SIG-M5 (cell line): Measurements from ENCODE around the gene ZMIZ2.

Experiments used
- DNase-seq: peaks from one replicate; lab custom pipeline; 2025; lab: John Stamatoyannopoulos, UW

Gene ZMIZ2

DNA sequence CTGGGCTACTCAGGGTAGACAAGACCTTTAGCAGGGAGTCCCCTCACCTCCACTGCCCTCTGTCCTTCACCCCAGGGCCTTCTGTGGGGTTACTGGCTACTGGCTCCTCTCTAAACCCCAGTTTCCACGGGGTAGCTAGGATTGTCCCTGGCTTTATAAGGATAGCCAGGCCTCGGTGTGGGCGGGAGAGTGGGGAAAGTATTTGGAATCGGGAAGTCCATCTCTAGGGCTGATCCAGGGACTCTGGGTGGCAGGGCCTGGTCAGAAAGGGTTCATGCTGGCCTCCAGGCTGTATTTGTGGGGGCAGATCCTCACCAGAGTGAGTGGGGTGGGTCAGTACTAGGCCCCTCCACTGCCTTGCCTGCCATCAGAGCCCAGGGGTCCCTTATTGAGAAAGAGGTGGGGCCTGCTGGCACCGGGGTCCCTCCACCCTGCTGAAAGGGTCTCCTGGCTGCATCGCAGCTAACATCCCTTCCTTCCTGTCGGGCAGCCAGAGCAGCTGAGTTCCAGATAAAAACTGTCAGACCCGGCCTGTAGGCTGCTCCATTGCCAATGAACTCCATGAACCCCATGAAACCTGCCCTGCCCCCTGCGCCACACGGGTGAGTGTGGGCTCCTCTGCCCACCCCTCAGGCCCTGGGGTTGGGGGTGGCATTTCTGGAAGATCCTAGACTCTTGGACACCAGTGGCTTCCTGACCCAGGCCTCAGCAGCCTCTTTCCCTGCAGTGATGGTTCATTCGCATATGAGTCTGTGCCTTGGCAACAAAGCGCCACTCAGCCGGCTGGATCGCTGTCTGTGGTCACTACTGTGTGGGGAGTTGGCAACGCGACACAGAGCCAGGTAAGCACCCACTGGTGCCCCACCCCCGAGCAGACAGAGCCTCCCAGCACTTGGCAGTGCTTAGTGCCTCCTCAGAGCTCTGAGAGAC is 7.3 kb downstream of the ZMIZ2 start:
- no peak for DNase-seq

DNA sequence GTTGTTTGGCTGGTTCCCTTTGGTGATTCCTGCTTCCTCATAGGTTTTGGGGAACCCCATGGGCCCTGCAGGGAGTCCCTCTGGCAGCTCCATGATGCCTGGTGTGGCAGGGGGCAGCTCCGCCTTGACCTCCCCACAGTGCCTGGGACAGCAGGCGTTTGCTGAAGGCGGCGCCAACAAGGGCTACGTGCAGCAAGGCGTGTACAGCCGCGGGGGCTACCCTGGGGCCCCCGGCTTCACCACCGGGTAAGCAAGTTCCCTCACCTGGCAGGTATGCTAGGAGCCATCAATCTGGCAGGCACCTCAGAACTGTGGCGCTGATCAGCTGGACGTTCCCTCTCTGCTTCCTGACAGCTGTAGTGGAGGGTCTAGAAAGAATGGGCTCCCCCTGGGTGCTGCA is 8.3 kb downstream of the ZMIZ2 start:
- DNase-seq, result no peak

- DNase-seq, result no peak
Observed at GRCh38 chr7:44757311-44757710, 8.7 kb downstream of the ZMIZ2 start.

GRCh38 chr7:44757739-44758138 is 9.1 kb downstream of the ZMIZ2 start:
- no peak for DNase-seq

DNA sequence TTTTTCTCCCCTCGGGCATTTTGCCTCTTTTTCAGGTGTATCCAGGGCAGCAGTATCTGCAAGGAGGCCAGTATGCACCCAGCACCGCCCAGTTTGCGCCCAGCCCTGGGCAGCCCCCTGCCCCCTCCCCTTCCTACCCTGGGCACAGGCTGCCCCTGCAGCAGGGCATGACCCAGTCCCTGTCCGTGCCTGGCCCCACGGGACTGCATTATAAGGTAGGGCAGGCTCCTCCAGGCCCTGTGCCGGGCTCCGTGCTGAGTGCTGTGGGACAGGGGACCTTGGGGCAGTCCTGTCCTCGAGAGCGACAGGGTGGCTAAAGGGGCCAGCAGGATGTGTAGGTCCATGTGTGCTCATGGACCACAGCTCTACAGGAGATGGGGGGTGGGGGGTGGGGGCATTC is 10.6 kb downstream of the ZMIZ2 start:
- no peak for DNase-seq

DNA sequence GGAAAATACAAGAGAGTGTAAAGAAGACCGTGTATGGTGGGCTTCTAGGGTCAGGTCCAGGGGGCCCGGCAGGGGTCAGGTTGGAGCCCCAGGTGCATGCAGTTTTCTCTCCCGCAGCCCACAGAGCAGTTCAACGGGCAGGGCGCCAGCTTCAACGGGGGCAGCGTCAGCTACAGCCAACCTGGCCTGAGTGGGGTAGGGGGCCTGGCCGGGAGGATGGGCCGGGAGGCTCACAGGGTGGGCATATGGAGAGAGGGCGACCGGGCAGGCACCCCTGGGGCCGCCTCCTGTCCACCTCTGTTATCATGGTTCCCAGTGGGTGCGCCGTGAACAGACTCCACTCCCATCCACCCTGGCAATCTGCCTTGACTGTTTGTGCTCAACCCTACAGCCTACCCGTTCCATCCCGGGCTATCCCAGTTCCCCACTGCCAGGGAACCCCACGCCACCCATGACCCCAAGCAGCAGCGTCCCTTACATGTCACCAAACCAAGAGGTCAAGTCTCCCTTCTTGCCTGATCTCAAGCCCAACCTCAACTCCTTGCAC is 11.5 kb downstream of the ZMIZ2 start:
- no peak for DNase-seq

DNA sequence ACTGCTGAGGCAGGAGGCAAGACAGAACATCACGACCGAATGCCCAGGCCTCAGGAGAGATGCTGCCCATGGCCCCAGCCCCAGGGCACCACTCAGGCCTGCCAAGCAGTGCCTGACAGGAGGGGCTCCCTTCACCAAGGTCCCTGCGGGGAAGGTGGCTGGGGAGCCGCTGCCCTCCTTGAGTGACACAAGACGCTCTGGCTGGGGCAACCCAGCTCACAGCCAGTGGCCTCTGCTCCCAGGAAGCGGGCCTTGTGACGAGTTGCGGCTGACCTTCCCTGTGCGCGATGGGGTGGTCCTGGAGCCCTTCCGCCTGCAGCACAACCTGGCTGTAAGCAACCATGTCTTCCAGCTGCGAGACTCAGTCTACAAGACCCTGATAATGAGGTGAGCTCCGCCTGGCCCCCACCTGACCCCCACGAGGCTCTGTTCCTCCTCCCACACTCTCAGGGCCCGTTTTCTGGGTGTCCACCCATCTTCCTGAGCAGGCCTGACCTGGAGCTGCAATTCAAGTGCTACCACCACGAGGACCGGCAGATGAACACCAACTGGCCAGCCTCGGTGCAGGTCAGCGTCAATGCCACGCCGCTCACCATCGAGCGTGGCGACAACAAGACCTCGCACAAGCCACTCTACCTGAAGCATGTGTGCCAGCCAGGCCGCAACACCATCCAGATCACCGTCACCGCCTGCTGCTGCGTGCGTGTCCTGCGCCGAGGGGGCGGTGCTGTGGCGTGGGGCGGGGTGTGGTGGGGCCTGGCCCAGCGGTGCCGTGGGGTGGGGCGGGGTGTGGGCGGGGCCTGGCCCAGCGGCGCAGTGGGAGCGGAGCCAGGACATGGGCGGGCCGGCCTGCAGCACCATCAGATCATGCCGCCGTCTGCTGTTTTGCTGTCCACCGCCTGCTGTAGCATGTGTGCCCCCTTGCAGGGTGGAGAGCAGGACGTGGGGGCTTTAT is 12.8 kb downstream of the ZMIZ2 start:
- no peak for DNase-seq

- DNase-seq, result no peak
Observed at GRCh38 chr7:44762300-44762699, 13.7 kb downstream of the ZMIZ2 start.

DNA sequence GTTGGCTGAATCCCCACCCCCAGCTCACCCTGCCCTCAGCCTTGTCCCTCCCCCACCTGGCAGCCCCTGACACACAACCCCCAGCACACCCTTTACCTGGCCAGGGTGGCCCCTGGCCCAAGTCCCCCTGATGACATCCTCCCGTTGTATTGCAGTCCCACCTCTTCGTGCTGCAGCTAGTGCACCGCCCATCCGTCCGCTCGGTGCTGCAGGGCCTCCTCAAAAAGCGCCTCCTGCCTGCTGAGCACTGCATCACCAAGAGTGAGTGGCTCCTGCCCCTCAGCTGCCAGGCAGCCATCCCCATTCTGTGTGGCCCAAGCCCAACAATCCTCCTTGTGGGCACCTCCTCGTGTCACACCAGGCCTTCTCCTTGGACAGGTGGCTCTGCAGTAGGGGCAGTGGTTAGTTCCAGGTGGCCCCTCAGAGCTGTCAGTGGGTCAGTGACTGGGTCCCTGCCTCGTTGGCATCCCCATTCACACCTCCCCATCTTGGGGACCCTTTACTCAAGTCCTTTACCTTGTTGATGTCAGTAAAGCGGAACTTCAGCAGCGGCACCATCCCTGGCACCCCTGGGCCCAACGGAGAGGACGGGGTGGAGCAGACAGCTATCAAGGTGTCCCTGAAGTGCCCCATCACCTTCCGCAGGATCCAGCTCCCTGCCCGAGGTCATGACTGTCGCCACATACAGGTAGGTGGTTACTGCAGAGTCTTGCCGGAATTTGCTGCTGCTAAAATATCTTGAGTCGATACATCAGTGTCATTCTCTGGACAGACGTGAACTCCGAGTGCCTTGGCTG is 14.3 kb downstream of the ZMIZ2 start:
- DNase-seq, result no peak

DNA sequence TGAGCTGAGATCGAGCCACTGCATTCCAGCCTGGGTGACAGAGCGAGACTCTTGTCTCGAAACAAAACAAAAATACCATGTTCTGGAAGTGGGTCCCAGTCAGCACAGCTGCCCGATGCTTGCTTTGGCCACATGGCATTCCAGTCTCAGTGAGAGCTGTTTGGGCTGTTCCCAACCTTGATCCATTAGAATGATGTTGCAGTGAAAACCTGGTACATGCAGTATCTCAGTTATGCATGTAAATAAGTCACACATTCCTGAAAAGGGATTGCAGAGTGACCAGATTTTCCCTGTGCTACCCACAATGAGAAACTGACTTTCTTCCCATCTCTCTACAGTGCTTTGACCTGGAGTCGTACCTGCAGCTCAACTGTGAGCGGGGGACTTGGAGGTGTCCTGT is 15.4 kb downstream of the ZMIZ2 start:
- DNase-seq, result no peak

DNA sequence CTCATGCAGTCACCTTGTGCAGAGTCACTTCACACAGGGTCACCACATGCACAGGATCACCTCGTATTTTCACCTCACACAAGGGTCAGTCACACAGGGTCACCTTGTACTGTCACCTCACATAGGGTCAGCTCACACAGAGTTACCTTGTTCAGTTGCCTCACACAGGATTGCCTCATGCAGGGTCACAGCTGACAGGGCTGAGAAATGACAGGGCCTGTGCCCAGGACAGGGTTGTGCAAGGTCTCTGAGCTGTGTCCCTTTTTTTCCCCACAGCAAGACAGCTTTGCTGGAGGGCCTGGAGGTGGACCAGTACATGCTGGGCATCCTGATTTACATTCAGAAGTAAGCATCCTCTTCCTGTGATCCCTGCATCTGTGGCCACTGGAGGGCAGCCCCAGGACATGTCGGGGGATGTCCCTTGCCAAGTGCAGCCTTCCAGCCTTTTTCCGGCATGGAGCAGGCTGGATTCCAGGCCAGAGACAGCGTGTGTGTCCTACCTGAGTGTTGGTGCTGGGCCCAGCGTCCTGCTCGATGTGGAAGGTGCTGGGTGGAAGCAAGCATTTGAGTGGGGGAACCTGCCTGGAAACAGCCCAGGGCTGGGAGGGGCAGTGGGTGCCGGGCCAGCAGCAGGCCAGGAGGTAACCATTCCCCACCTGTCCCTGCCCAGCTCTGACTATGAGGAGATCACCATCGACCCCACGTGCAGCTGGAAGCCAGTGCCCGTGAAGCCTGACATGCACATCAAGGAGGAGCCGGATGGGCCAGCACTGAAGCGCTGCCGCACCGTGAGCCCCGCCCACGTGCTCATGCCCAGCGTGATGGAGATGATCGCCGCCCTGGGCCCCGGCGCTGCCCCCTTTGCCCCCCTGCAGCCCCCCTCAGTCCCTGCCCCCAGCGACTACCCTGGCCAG is 16.3 kb downstream of the ZMIZ2 start:
- DNase-seq, result no peak

DNA sequence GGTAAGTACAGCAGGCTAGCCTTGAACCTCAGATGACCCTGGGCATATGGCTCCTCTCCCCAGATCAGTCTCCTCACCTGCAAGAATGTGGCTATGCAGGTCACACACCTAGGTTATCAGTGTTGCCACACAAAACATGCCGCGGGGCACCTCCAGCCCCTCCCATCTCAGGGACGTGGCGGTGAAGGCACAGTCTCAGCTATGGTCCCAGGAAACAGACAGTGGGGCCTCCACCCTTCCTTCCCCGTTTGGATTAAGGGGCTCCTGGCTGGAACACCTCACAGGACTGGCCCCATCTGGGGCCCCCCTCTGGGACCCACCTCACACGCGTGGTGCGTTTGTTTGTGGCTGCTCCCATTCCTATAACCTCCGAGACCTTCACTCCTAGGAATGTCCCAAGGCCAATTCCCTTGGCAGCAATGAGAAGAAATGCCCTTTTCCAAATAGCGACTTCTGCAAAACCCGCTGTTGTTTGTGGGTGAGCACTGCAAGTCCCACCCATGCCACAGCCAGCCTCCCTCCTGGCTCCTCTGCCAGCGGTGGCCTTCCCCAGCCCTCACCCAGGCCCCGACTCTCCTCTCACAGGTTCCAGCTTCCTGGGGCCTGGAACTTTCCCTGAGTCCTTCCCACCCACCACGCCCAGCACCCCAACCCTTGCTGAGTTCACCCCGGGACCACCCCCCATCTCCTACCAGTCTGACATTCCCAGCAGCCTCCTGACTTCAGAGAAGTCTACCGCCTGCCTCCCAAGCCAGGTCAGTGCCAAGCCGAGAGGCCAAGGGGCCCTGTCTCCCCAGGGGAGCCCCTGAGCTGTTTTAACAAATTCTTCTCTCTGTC is 17.1 kb downstream of the ZMIZ2 start:
- DNase-seq, result no peak

DNA sequence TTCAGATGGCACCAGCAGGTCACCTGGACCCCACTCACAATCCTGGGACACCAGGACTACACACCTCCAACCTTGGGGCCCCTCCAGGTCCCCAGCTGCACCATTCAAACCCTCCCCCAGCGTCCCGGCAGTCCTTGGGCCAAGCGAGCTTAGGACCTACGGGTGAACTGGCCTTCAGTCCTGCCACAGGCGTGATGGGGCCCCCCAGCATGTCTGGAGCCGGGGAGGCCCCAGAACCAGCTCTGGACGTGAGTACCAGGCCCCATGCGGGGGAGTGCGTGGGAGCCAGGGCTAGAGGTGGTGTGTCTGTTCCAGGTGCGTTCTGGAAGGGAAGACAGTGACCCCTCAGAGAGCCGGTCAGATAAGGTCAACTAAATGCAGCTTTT is 17.8 kb downstream of the ZMIZ2 start:
- DNase-seq, result no peak

DNA sequence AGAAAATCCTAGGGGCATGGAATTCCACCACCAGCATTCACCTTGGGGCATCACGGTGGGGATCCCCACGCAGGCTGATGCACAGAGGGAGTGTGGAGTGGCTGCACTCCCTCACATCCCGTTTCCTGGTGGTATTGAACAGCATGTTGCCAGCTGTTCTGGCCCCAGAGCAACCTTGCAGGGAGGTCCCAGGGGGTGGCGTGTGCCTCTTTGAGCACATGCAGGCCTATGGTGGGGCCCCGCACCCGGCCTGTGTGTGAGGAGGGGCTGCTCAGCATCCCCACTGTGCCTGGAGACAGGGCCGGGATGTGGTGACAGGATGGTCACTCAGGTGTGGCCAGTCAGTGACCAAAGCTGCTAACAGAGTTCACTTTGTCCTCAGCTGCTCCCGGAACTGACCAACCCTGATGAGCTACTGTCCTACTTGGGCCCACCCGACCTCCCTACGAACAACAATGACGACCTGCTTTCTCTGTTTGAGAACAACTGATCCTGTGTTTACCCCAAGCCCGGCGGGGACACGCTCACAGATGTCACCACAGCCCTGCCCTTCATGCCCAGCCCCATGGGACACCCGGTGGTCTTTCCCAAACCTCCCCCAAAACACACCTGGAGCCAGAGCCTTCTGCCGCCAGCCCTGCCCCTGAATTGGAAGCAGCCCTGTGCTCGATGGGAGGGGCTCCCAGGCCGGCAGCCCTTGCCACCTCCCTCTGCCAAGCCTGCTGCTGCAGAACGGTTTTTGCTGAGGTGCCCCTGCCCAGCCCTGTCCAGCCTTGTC is 18.7 kb downstream of the ZMIZ2 start:
- DNase-seq, result no peak

DNA sequence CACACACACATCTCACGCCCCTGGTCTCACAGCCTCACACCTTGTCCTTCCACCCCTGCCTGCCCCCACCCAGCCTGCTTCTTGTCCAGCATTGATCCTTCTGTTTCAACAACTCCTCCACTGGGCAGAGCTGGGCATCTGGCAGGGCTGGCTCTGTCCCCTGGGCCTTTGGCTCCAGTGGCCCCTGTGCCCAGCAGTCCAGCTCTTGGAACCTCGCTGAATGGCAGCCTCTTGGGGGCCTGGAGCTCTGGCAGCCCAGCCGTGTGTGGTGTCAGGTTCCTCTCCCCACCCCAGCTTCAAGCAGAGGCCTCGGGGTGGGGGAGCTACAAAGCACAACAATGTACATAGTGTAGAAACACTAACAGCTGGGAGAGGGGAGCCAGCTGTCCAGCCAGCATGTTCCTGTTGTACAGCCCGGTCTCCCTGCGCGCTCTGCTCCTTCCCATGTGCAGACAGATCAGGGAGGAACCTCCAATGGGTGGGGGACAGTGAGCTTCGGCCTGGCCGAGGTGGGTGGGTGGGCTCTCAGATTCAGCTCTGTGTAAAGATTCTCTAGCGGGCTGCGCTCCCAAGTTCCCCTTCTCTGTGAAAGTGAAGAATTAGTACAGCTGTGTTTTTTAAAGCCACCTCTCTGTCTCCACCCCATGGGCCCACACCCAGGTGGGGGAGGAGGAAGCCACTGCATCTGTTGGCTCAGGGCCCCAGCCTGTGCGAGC is 19.4 kb downstream of the ZMIZ2 start:
- DNase-seq, result no peak

- DNase-seq, result no peak
Observed at GRCh38 chr7:44768628-44769371, 20.2 kb downstream of the ZMIZ2 start.

- no peak for DNase-seq
Observed at GRCh38 chr7:44769376-44769775, 20.7 kb downstream of the ZMIZ2 start.
